NCI-H2196 treated with DMSO at 0.1 percent for 48 hours (cell line): Measurements from ENCODE around the gene LIMA1.
"Not testable (repeated sequence)": the region's sequence is repeated elsewhere in the genome, so short reads cannot be mapped to it uniquely, and the experiment has no call there.

Experiments
- DNase-seq: peaks from one replicate; lab custom pipeline; 2025; ENCODE audit not compliant: unreplicated experiment; lab: John Stamatoyannopoulos, UW

The LIMA1 gene

DNA sequence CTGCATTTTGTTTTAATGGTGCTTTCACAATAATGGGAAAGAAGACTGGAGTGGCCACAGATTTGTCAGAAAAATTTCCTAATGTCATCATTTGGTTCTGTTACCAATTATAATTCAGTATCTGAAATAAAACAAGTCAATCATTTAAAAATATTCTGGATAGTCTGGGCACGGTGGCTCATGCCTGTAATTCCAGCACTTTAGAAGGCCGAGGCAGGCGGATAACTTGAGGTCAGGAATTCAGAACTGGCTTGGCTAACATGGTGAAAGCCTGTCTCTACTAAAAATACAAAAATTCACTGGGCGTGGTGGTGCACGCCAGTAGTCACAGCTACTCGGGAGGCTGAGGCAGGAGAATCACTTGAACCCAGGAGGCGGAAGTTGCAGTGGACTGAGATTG is 4.0 kb upstream of the LIMA1 start:
- DNase-seq = no peak

DNA sequence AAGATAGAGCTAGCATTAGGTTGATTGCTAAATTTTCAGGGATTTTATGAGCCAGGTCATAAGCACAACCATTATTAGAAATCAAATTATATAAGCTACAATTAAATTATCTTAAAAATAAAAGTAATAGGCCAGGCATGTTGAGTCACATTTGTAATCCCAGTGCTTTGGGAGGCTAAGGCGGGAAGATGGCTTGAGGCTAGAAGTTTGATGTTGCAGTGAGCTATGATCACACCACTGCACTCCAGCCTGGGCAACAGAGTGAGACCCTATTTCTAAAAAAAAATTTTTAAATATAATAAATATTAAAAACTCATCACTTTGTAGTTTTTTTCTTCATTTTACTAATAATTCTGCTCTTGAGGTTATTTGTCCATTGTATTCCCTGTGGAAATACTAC is 1.9 kb upstream of the LIMA1 start:
- DNase-seq = no peak

DNA sequence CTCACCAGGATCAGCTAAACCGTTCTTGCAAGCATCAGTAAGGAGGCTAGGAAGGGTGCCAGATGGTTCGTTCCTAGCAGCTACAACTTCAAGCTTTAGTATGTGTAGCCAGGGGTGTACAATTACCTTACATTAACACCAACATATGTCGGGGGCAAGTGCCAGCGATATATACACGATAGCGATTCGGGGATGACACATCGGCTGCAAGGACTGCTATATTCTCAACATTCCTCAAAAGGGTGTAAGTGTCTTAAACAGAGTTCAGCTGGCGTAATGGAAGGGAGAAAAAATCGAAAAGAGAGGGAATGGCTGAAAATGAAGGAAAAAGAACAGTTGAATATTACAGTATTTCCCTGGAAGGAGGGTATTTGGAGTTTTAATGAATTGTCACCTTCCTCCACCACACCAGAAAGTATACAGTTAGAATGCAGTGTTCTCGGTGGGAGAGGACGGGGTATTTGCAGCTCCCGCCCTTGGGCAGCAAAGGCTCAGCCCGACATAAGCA is 545 bp downstream of the LIMA1 start:
- DNase-seq = no peak

DNA sequence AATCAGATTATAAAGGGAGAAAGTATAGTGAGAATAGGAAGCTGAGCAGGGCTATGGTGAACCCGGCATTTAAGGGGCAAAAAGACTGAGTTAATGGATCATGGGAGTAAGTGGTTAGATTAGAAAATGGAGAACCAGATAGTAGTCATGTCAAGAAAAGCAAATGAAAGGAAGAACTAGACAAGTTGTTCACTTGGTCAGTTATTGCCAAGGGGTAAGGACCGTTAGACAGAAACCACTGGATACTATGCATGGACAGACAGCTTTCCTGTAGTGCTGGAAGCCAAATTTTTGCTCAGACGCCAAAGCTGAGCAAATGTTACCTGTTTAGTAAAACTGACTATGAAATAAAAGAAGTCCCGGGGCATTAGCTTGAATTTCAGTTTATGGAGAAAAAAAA is 3.8 kb downstream of the LIMA1 start:
- no peak for DNase-seq

DNA sequence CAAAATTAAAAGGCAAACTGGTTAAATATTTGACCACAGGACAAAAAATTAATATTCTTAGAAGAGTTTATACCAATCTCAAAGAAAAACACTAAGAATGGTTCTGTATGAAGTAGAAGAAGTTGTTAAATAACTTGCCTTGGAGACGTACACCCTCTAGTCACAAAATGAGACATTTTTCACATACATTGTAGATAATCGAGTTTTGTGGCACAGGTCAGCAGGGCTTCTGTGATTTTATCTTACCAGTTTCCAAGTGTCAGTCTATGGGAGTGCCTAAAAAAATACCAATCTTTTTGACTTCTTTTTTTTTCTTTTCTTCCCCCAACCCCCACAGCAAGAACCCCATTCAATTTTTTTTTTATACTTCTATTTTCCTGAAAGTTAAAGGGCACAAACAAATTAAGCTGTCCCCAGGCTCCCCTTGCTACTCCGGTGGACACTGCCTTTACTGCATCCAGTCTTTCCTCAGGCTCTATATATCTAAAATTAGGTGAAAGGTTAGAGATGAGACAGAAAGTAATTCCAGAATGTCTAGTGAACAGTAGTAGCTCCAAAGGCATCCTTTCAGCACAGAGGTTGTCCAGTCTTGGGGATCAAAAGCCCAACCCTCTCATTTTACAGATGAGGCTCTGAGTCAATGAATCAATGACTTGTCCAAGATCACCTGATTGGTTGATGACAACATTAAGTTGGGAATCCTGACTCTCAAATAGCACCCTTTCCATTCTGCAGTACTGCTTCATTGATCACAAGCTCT is 6.2 kb downstream of the LIMA1 start:
- no peak for DNase-seq

DNA sequence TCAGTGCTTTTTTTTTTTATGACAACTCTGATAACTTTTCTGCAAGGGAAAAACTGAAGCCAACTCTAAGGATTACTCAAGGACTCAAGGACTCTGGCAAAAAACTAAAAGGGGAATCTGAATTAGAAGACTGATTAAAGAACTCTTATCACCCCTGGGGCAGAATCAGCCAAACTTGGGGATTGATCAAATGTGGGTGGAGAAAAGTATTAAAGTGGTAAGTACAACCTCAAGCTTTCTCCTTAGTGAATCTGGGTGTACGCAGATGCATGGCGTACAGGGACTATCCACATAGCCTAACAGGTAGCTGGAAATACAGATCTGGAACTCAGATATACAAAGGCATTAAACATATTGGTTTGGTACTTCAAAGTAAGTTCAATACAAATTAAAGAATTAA is 7.3 kb downstream of the LIMA1 start:
- DNase-seq = no peak

DNA sequence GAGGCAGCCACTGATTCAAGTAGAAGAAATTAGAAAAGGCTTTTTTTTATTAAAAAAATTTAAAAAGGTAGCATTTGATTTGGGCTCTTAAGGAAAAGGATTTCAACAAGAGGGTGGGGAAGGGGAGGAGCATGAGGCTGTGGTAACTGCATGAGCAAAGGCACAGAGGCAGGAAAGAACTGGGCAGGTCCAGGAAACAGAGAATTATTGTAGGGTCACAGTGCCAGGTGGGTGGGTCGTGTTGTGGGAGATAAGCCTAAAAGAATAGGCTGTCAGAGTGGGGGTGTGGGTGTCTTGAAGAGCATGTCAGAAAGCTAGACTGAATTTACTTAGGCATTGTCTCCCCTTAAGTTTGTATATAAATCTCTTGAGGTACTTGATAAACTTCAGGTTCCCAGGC is 7.8 kb downstream of the LIMA1 start:
- no peak for DNase-seq

DNA sequence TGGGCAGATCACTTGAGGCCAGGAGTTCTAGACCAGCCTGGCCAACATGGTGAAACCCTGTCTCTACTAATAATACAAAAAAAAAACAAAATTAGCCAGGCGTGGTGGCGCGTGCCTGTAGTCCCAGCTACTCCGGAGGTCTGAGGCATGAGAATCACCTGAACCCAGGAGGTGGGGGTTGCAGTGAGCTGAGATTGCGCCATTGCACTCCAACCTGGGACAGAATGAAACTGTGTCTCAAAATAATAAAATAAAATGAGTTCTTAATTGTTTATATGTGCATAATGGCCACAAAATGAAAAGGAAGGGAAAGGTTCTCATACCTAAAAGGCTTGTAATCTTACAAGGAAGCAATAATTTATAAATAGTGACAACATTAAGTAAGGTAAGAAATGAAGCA is 8.2 kb downstream of the LIMA1 start:
- not testable (repeated sequence) for DNase-seq

DNA sequence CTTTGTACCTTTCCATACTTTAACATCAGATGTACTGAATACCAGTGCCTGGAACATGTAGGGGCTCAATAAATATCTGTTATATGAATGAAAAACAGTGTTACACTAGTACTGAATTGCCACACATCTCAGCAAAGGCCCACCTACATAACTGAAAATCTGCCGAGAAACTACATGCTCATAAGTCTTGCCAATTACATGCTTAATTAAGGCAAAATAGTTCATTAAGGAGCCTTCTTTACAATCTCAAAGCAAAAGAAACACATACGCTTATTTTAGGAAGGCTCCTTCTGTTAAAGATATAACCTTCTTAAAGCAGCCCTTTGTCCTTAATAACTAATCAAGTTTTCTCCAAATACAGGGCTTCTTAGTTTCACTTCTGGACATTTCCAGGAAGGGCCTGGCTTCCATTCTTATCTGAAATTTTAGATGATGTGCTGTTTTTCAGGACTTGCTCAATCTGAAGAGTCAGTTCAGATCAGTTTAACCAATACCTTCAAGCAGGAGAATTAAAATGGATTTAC is 11.5 kb downstream of the LIMA1 start:
- no peak for DNase-seq

DNA sequence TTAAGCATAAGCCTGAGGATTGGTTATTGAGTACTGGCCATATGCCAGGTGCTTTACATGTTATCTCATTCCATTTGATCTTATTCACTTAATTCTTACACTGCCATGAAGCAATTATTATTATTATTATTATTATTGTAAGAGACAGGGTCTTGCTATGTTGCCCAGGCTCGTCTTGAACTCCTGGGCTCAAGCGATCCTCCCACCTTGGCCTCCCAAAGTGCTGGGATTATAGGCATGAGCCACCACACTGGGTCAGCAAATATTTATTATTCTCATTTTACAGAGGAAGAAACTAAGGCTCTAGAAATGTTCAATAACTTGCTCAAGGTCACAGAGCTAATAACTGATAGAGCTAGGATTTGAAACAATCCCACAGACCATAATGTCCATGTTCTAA is 14.8 kb downstream of the LIMA1 start:
- no peak for DNase-seq

DNA sequence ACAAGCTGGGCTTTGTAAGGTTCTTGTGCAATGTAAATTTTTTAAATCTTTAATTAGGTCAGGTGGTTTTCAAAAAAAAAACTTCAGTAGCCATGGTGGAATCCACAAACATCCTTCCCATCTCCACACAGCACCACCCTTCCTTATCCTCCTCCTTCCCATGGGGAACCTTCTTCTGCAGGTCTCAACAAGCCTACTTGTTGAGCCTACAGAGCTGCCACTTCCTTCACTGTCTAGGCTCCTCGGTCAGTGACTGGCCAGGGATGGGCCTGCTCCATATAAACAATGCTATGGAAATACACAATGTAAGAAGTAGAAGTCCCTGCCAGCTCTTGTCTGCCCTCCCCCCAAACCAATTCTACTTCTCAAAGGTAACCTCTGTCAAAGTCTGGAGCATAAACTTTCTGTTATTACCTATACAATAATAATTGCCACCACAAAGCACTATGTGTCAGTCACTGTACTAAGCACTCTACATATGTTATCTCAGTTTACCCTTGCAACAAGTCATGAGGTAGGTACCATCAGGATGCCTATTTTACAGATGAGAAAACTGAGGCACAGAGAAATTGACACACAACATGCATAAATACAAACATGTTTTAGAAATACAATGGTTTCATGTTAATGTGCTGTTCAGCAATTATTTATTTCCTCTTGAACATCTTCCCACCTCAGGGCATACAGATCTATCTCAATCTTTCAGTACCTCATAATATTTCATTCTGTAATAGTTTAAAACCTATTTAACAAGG is 17.4 kb downstream of the LIMA1 start:
- DNase-seq = no peak

DNA sequence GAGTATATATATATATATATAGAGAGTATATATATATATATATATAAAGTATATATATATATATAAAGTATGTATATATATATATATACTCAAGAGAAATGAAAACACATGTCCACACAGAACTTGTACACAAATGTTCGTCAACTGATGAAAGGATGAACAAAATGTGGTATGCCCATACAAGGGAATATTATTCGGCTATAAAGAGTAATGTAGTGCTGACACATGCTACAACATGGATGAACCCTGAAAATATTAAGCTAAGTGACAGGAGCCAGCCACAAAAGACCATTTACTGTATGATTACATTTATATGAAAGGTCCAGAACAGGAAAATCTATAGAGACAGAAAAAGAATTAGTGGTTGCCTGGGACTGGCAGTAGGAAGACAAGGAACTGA is 19.5 kb downstream of the LIMA1 start:
- DNase-seq = no peak

DNA sequence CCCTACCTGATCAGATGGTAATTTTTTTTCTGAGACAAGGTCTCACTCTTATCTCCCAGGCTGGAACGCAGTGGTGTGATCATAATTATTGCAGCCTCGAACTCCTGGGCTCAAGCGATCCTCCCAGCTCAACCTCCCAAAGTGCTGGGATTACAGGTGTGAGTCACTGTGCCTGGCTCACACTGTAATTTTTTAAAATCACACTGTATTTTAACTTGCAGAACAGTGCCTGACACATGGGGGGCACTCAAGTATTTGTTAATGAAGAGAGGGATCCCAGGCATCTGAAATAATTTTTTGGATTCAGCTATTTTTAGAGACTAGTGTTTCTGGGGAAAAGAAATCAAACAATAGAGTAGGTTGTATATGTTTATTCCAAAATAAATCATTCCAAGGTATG is 21.7 kb downstream of the LIMA1 start:
- no peak for DNase-seq

DNA sequence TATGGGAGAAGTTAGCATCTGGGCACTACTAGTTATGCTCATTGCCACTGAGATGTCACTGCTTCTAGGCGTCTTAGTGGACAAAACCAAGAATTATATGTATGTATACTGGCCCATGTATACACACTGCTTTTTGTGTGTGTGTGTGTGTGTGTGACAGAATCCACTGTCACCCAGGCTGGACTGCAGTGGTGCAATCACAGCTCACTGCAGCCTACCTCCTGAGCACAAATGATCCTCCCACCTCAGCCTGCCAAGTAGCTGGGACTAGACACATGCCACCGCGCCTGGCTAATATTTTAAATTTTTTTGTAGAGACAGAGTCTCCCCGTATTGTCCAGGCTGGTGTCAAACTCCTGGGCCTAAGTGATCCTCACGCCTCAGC is 25.2 kb downstream of the LIMA1 start:
- no peak for DNase-seq

DNA sequence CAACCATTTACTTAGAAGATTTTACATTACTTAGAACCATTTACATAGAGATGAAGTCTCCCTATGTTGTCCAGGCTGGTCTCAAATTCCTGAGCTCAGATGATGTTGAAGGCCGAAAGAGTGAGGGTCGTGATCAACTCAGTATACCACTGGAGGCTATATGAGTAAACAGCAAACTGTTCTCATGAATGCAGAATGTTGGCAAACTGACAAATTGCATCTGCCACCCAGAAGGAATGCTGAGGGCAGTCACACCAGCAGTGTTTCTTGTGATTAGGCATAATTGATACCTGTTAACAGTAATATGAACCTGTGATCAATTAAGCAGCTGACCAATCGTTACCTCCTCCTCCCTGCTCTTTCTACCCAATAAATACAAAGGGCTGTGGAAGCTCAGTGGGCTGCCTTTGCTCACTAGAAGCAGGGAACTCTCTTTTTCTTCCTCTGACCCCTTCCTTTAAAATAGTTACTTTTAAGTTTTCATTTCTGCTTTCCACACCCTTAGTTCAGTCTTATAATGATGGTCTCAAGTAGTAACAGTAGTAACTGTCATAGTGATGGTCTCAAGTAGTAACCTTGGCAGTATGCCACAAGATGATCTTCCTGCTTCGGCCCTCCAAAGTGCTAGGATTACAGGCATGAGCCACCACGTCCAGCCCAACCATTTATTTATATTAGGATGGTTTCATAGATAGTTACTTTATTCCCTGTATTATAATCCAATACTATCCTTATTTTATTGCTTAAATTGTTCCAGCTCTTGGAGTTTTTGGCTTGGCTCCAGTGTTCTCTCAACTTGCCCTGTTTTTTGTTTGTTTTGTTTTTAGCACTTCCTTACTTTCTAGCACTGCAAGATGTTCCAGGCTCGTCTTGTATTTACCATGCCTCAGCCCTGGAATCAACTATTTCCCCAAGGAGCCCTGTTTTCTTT is 25.8 kb downstream of the LIMA1 start:
- no peak for DNase-seq

DNA sequence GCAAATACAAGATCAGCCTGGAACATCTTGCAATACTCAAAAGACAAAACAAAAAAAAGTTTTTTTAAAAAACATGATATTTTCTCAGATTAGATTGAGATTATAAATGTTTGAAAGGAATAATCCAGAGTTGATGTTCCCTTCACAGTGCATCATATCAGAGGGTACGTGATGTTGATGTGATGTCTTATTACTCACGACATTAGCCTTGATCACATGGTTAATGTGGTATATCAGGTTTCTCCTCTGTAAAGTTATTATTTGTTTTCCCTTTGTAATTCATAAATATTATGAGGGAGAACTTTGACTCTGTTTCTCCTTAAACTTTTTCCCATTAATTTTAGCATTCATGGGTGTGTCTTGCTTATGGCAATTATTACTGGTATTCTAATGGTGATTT is 26.6 kb downstream of the LIMA1 start:
- DNase-seq = no peak

DNA sequence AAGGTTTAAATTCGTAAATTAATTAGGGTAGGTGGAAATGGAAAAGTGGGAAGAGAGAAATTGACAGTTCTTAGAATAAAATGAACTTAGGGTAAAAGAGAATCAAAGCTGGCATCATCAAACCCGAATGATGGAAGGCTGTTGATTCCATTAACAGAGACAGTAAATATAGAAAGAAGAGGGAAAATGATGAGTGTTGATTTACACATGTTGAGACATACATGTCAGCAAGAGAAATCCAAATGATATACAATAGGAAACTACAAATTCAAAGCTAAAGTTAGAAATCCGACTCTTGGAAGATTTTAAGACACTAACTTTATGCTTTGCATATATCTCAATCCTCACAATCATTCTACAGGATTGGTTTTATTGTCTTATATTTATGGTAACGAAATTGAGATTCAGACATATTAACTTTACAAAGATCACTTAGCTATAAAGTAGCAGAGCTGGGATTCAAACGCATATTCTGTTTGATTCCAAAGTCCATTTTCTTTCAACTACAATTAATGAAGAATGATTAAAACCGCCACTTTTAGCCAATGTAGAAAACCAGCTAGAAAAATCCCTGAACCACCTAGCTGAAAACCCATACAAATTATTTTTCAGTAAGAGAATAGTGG is 30.2 kb downstream of the LIMA1 start:
- no peak for DNase-seq

DNA sequence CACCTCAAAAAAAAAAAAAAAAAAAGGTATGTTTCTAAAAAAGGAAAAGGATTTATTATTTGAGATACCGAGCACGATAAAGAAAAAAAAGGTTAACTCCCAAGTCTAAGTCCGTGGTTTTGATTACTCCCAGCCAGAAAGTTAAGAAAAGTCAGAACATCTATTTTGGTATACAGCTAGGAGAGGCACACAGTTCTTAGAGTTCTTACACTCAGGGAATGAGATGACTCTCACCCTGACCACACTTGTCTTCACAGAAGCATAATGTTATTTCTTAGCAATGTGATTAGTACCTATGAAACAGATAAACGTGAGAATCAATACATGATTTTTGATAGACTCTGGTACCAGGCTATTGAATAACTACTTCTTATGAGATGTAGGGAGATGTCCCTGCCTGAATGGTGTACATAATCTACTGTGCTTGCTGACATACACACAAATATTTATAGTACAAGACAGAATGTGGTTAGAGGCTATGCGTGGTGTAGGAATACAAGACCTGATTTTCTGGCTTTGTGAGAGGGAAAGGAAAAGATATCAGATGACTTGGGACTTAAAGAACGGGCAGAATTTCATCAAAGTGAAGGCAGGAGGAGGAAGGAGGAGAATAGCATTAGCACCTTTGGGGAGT is 31.6 kb downstream of the LIMA1 start:
- DNase-seq = no peak

DNA sequence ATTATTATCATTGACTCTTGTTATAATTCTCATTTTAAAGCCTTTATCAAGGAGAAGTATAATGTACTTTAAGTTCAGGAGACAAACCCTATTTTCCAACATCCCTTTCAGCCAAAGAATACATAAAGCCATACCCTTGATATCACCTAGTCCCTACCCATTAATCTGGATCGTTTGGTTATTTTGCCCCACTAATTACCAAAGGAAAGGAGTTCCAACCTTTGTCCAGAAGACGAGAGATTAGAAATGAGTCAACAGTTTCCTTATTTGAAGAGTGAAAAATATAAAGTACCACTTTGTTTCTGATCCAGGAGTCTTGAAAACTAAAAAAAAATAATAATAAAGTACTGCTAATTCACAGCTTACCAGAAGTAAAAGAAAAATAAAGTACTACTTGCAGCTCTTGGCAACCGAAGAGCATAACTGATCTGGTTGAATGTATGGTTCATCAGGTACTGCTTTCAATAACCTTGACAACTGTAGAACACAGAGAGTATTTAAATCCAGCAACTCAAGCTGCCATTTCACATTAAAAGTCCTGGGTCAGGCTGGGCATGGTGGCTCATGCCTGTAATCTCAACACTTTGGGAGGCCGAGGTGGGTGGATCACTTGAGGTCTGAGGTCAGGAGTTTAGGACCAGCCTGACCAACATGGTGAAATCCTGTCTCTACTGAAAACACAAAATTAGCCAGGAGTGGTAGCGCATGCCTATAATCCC is 33.7 kb downstream of the LIMA1 start:
- no peak for DNase-seq

DNA sequence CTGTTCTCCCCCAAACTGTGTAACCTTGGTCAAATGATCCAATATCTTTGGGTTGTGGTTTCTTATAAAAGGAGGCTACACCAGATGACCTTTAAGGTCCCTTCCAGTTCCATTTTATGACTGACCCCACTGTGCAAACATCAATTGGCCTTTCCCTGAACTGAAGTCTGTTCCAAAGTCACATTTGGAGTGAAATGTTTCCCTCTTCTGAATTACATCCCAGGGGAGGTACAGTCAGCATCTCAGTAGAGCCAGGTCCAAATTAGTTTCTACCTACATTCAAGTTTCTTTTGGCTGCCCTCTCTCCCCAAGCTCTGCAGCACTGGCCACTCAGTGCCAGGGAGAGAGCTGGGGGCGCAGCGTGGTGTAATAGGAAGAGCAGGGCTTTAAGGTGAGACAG is 34.4 kb downstream of the LIMA1 start:
- DNase-seq = no peak
